A204.1 (cell line): ENCODE data around the gene POC1B.

Experiments
- FAIRE-seq: peaks from 2 replicates; lab custom pipeline; 2012; peaks lifted over from hg19 to GRCh38; lab: Jason Lieb, UNC

The POC1B gene

GRCh38 chr12:89525824-89526770 lies at the start of gene POC1B:
Gene POC1B, minus strand, starts transcription at chr12:89526047. Its CDS starts 152 bp downstream, at chr12:89525895.
- no peak for FAIRE-seq

GRCh38 chr12:89575374-89575773 lies 49.5 kb upstream of the POC1B start:
- no peak for FAIRE-seq

- FAIRE-seq = no peak
These were observed 48.9 kb upstream of the POC1B start for GRCh38 chr12:89574736-89575208.

- FAIRE-seq = no peak
These were observed 47.4 kb upstream of the POC1B start for GRCh38 chr12:89573051-89573810.

DNA sequence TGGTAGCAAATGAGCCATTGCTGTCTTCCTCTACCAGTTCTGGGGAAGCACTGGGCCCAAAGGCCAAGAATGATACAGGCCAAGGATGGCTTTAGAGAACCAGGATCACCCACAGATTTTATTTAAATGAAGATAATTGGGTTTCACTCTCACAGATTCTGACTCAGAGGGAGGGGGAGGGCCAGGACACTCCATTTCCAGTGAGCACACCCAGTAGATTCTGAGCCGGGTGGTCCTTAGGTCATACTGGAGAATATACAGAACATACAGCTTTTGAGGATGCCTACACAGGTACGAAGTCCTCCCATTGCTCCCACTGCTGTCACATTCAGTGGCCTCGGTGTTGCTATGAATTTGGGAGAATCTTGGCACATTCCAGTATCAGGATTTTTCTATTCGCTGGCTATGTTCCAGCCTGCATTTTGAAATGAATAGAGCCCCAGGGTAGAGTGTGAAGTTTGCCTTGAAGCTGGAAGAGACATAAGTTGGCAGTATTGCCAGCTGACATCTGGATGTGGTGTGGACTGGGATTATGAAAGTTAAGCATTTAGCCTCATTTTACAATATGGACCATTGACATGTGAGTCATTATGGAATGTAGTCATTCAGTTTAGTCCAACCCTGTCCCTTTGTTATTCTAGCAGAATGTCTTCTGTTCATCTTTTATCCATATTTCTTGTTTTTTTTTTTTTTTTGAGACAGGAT lies 45.8 kb upstream of the POC1B start:
- no peak for FAIRE-seq

DNA sequence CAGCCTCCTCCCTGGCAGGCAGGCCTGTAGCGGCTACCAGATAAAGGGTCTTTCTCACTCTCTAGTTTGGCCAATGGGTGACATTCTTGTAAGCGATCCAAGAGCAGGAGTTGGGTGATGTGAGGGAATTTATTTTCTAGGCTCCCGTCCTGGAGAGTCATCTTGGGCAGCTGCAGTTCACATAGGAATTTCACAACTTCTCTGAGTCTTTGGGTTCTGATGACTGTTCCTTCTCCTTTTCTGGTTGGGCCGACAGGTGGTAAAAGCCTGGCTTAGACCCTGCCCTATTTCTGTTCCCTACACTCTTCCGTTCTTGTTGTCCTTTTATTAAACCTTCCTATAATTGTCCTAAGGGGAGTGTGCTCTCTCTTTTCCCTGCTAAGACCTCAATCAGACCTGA lies 42.6 kb upstream of the POC1B start:
- FAIRE-seq = no peak

DNA sequence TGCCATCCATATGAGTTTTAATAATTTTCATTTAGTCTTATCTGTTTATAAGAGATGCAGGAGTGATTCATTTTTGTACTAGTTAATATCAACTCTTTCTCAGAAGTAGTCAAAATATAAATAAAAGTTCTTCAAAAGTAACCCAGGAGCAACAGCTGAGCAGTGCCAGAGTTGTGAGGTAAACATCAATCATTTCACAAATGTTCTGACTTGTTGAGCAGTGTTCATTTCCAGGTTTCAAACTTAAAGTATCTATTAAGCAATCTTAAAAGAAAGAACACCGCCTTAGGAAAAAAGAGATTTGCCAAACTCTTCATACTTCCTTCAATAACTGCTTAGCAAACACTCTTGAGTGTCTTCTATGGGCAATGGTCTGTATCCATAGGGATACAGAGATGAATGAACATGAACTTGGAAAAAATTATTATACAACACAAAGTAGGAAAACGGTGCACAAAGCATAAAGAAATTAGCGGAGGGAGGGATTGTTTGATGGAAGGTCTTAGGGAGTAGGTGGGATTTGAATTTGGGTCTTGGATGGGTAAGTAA lies 41.9 kb upstream of the POC1B start:
- no peak for FAIRE-seq

DNA sequence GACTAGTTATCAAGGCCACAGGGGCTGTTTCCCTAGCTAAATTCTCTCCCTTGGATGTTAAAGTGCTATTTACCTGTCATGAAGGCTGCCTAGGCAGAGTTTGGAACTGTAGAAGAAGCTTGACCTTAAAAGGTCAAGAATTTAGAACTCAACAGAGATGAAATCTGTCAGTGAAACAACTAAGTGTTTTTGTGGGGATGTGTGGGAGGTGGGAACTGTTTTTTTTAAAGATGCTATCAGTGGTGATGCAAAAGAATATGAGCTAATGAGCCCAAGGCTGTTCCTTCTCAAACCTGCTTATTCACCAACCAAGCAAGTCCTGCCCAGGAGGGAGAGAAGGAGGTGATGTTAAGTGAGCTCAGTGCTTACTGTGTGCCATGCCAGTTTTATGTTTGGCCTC lies 40.8 kb upstream of the POC1B start:
- FAIRE-seq = no peak

GRCh38 chr12:89565002-89565401 lies 39.2 kb upstream of the POC1B start:
- no peak for FAIRE-seq

- FAIRE-seq = no peak
These were observed 33.9 kb upstream of the POC1B start for GRCh38 chr12:89559753-89560152.

DNA sequence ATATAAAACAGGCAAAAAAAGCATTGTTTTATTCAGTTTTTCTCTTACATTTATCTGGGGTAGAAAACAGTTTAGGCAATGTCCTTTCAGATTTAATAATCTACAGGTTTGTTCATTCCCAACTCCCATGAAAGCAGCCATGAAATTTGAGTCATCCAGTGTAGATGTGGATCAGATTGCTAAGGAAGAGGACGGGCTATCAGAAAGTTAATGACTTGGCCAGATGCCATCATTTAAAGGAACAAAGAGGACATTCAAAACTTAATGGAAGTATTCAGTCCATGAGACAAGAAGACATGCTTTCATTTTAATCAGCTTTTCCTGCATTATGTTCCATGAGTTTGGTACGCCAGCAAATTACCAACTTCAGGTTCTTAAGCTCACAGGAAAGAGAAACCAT lies 31.1 kb upstream of the POC1B start:
- FAIRE-seq = no peak

GRCh38 chr12:89552376-89552775 lies 26.5 kb upstream of the POC1B start:
- FAIRE-seq = no peak

- FAIRE-seq = no peak
These were observed 25.9 kb upstream of the POC1B start for GRCh38 chr12:89551747-89552146.

- no peak for FAIRE-seq
These were observed 21.3 kb upstream of the POC1B start for GRCh38 chr12:89547101-89547500.

GRCh38 chr12:89546151-89546550 lies 20.3 kb upstream of the POC1B start:
- no peak for FAIRE-seq

- FAIRE-seq = no peak
These were observed 18.9 kb upstream of the POC1B start for GRCh38 chr12:89544681-89545184.

GRCh38 chr12:89544022-89544421 lies 18.2 kb upstream of the POC1B start:
- no peak for FAIRE-seq

DNA sequence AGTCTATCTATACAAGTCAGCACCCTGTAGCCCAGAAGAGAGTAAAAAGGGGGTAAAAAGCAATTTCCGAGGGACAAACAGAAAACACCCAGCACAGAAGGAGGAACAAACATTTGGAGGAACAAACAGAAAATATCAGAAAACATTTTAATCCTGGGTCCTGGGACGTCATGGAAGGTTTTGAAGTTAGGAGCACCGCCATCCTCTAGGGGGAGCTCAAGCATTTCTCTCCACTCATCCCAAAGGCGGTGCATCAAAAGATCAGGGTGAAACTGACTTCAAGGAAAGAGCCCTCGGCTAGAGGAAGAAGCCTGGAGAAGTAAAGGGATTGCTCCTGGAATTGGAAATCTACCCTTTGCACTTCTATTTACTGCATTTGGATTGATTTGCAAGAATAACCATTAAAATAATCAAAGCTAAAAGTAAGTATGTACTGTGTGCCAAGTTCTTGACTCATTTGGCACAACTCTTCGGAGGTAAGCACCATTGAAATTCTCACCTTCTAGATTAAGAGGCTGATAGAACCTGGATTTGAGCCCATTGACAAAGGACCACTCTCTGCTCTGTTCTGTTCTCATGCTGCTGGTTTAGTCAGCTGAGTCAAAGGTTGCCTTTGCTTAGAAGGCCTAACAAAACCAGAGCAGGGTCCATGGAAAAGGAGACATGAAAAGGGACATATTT lies 17.2 kb upstream of the POC1B start:
- no peak for FAIRE-seq

- no peak for FAIRE-seq
These were observed 16.4 kb upstream of the POC1B start for GRCh38 chr12:89542236-89542635.

DNA sequence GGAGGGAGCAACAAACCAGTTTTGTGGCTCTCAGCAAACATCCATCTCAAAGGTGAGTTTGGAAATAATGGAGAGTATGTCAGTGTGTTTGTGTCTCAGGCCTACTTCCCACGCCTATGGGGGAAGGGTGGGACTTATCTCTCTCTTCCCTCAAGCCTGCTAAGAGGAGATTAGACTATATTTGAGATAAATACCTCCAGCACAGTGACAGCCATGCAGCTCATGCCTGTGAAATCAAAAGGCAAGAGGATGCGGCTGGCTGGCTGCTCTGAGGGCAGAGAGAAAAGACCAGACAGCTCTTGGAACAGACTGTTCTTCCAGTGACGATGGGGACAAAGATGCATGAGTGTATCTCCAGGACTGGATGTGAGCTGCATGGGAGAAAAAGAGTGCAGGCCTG lies 14.7 kb upstream of the POC1B start:
- no peak for FAIRE-seq

- FAIRE-seq = no peak
These were observed 13.8 kb upstream of the POC1B start for GRCh38 chr12:89539426-89540223.
